AG08395 (cell line): ENCODE results near the gene UROC1.

ENCODE experiments used
- DNase-seq: peaks from one replicate; pipeline ENCODE4 v3.0.0; 2012; ENCODE audit warnings: mixed read lengths, low spot score

The UROC1 gene

GRCh38 chr3:126460381-126460780, 57.2 kb downstream of the UROC1 start:
- no peak for DNase-seq

GRCh38 chr3:126459763-126460127, 57.8 kb downstream of the UROC1 start:
- no peak for DNase-seq

GRCh38 chr3:126459111-126459762, 58.3 kb downstream of the UROC1 start:
- no peak for DNase-seq

- no peak for DNase-seq
Measured at GRCh38 chr3:126456766-126457388, 60.7 kb downstream of the UROC1 start.

GRCh38 chr3:126456211-126456610, 61.4 kb downstream of the UROC1 start:
- no peak for DNase-seq

GRCh38 chr3:126454437-126455198, 63.0 kb downstream of the UROC1 start:
- DNase-seq, result no peak

GRCh38 chr3:126454025-126454424, 63.5 kb downstream of the UROC1 start:
- no peak for DNase-seq

- no peak for DNase-seq
Measured at GRCh38 chr3:126452213-126452612, 65.4 kb downstream of the UROC1 start.

- no peak for DNase-seq
Measured at GRCh38 chr3:126451511-126451910, 66.1 kb downstream of the UROC1 start.

- no peak for DNase-seq
Measured at GRCh38 chr3:126450744-126451143, 66.8 kb downstream of the UROC1 start.

GRCh38 chr3:126450219-126450618, 67.4 kb downstream of the UROC1 start:
- DNase-seq, result no peak

- DNase-seq, result no peak
Measured at GRCh38 chr3:126449621-126450051, 67.9 kb downstream of the UROC1 start.

- no peak for DNase-seq
Measured at GRCh38 chr3:126448893-126449180, 68.7 kb downstream of the UROC1 start.

- DNase-seq, result no peak
Measured at GRCh38 chr3:126448136-126448892, 69.3 kb downstream of the UROC1 start.

GRCh38 chr3:126447456-126448106, 70.0 kb downstream of the UROC1 start:
- no peak for DNase-seq

GRCh38 chr3:126446791-126447190, 70.8 kb downstream of the UROC1 start:
- no peak for DNase-seq

GRCh38 chr3:126446301-126446700, 71.3 kb downstream of the UROC1 start:
- no peak for DNase-seq

- no peak for DNase-seq
Measured at GRCh38 chr3:126445506-126445905, 72.1 kb downstream of the UROC1 start.

GRCh38 chr3:126442856-126443242, 74.7 kb downstream of the UROC1 start:
- no peak for DNase-seq

- DNase-seq, result no peak
Measured at GRCh38 chr3:126442094-126442855, 75.3 kb downstream of the UROC1 start.

- no peak for DNase-seq
Measured at GRCh38 chr3:126441256-126441880, 76.2 kb downstream of the UROC1 start.
